H9 (cell line): Measurements from ENCODE around the gene ANKS1B. TPM values are rescaled to one million over a fixed set of nuclear protein-coding genes. Genes with fewer than 3 reads are reported as not detected.

Experiments
- DNase-seq: peaks from one replicate; pipeline ENCODE4 v3.0.0-alpha.2; 2017
- H2AFZ ChIP-seq: one replicate; pipeline ENCODE4 v1.6.1; 2013; ENCODE audit warnings: mild to moderate bottlenecking, low read length, control low read depth, moderate library complexity
- H2AK5ac ChIP-seq: 2 replicates; pipeline ENCODE4 v1.6.1; 2013; ENCODE audit warnings: low read length, control low read depth, mixed read lengths; ENCODE audit not compliant: insufficient read length
- H2BK120ac ChIP-seq: one replicate; pipeline ENCODE4 v1.6.1; 2013; ENCODE audit warnings: low read depth, mild to moderate bottlenecking, low read length, control low read depth, inconsistent platforms; ENCODE audit not compliant: poor library complexity, severe bottlenecking
- H2BK12ac ChIP-seq: 2 replicates; pipeline ENCODE4 v1.6.1; 2013; ENCODE audit warnings: low read length, control low read depth, mixed read lengths, low read depth; ENCODE audit not compliant: insufficient read length
- H2BK15ac ChIP-seq: 2 replicates; pipeline ENCODE4 v1.6.1; 2013; ENCODE audit warnings: low read depth, low read length, control low read depth
- H2BK20ac ChIP-seq: one replicate; pipeline ENCODE4 v1.6.1; 2013; ENCODE audit warnings: low read depth, mild to moderate bottlenecking, low read length, control low read depth, inconsistent platforms; ENCODE audit not compliant: poor library complexity, severe bottlenecking
- H2BK5ac ChIP-seq: 2 replicates; pipeline ENCODE4 v1.6.1; 2013; ENCODE audit warnings: low read length, control low read depth, mixed read lengths; ENCODE audit not compliant: insufficient read length
- H3K14ac ChIP-seq: 2 replicates; pipeline ENCODE4 v1.6.1; 2013; ENCODE audit warnings: low read length, control low read depth; ENCODE audit not compliant: insufficient read depth
- H3K18ac ChIP-seq: 2 replicates; pipeline ENCODE4 v1.6.1; 2013; ENCODE audit warnings: low read depth, mild to moderate bottlenecking, mixed read lengths, low read length, control low read depth; ENCODE audit not compliant: insufficient read length
- H3K23ac ChIP-seq: 2 replicates; pipeline ENCODE4 v1.6.1; 2013; ENCODE audit warnings: low read length, control low read depth, mixed read lengths, low read depth; ENCODE audit not compliant: insufficient read length
- H3K23me2 ChIP-seq: 2 replicates; pipeline ENCODE4 v1.6.1; 2013; ENCODE audit warnings: low read depth, mild to moderate bottlenecking, mixed read lengths, low read length, control low read depth; ENCODE audit not compliant: insufficient read length, poor library complexity, severe bottlenecking
- H3K27ac ChIP-seq: 2 replicates; pipeline ENCODE4 v1.5.1; 2013; ENCODE audit warnings: low read length, control low read depth, mixed read lengths, low read depth; ENCODE audit not compliant: insufficient read length
- H3K27me3 ChIP-seq: 2 replicates; pipeline ENCODE4 v1.6.1; 2013; ENCODE audit warnings: low read length, control low read depth, inconsistent platforms; ENCODE audit not compliant: insufficient read depth
- H3K4ac ChIP-seq: 2 replicates; pipeline ENCODE4 v1.6.1; 2013; ENCODE audit warnings: low read depth, mild to moderate bottlenecking, control low read depth, inconsistent platforms, low read length, moderate library complexity
- H3K4me1 ChIP-seq: 2 replicates; pipeline ENCODE4 v1.6.1; 2013; ENCODE audit warnings: low read length, control low read depth, inconsistent platforms; ENCODE audit not compliant: insufficient read depth
- H3K4me2 ChIP-seq: 2 replicates; pipeline ENCODE4 v1.6.1; 2013; ENCODE audit warnings: low read length, control low read depth, mixed read lengths; ENCODE audit not compliant: insufficient read length, insufficient read depth
- H3K56ac ChIP-seq: 2 replicates; pipeline ENCODE4 v1.6.1; 2013; ENCODE audit warnings: low read depth, mild to moderate bottlenecking, mixed read lengths, low read length, control low read depth; ENCODE audit not compliant: insufficient read length
- H3K79me1 ChIP-seq: 2 replicates; pipeline ENCODE4 v1.6.1; 2013; ENCODE audit warnings: low read depth, mild to moderate bottlenecking, moderate library complexity, low read length, control low read depth, inconsistent platforms; ENCODE audit not compliant: insufficient read depth, poor library complexity, severe bottlenecking
- H3K79me2 ChIP-seq: 2 replicates; pipeline ENCODE4 v1.6.1; 2013; ENCODE audit warnings: low read length, control low read depth, inconsistent platforms; ENCODE audit not compliant: insufficient read depth
- H3K9ac ChIP-seq: 2 replicates; pipeline ENCODE4 v1.6.1; 2013; ENCODE audit warnings: low read length, control low read depth, mixed read lengths; ENCODE audit not compliant: insufficient read length; ENCODE audit errors: extremely low read depth
- H3K9me3 ChIP-seq: one replicate; pipeline ENCODE4 v1.6.1; 2013; ENCODE audit warnings: low read depth, low read length, inconsistent platforms; ENCODE audit not compliant: control insufficient read depth
- H3T11ph ChIP-seq: one replicate; pipeline ENCODE4 v1.6.1; 2013; ENCODE audit warnings: mild to moderate bottlenecking, low read length, control low read depth, inconsistent platforms
- H4K20me1 ChIP-seq: one replicate; pipeline ENCODE4 v1.6.1; 2013; ENCODE audit not compliant: control insufficient read depth, insufficient read length, insufficient read depth
- H4K5ac ChIP-seq: 2 replicates; pipeline ENCODE4 v1.6.1; 2013; ENCODE audit warnings: low read depth, mild to moderate bottlenecking, mixed read lengths, low read length, control low read depth; ENCODE audit not compliant: insufficient read length
- H4K8ac ChIP-seq: replicated peaks from 2 replicates; pipeline ENCODE4 v1.6.1; 2013; ENCODE audit warnings: low read length, control low read depth, mixed read lengths, low read depth; ENCODE audit not compliant: insufficient read length
- H4K91ac ChIP-seq: 2 replicates; pipeline ENCODE4 v1.6.1; 2013; ENCODE audit warnings: low read depth, mild to moderate bottlenecking, moderate library complexity, mixed read lengths, low read length, control low read depth; ENCODE audit not compliant: insufficient read length
- H3K27ac Mint-ChIP-seq, 3 experiments: 2 replicates in 2 of 3; 3 replicates in 1 of 3; pipeline ENCODE4 v1.8.0; 2020 to 2021; ENCODE audit warnings: mixed read lengths in 3 of 3, mild to moderate bottlenecking in 1 of 3, moderate library complexity in 1 of 3
- H3K27me3 Mint-ChIP-seq: 2 replicates; pipeline ENCODE4 v1.8.0; 2021; ENCODE audit warnings: low read depth, mild to moderate bottlenecking, moderate library complexity, mixed read lengths
- H3K36me3 Mint-ChIP-seq, 3 experiments: 2 replicates in 2 of 3; 3 replicates in 1 of 3; pipeline ENCODE4 v1.8.0; 2020 to 2021; ENCODE audit warnings: low read depth in 3 of 3, mixed read lengths in 3 of 3; ENCODE audit not compliant: insufficient read depth in 1 of 3
- H3K4me1 Mint-ChIP-seq, 2 experiments: 2 replicates each; pipeline ENCODE4 v1.8.0; 2020; ENCODE audit warnings: mixed read lengths in 2 of 2
- H3K4me3 Mint-ChIP-seq, 2 experiments: 2 replicates in 1 of 2; 3 replicates in 1 of 2; pipeline ENCODE4 v1.8.0; 2020 to 2021; ENCODE audit warnings: mild to moderate bottlenecking in 2 of 2, mixed read lengths in 2 of 2, moderate library complexity in 1 of 2
- H3K9me3 Mint-ChIP-seq, 2 experiments: 2 replicates in 1 of 2; 3 replicates in 1 of 2; pipeline ENCODE4 v1.8.0; 2020; ENCODE audit warnings: mild to moderate bottlenecking in 2 of 2, mixed read lengths in 2 of 2, moderate library complexity in 1 of 2
- CTCF ChIP-seq: fragments of 200-600 bp; sonication (generic); conservative IDR thresholded peaks from 3 replicates; pipeline ENCODE4 v1.8.0; 2021; ENCODE audit warnings: antibody characterized with exemption, mild to moderate bottlenecking
- WGBS: extraction: QIAGEN DNeasy Blood & Tissue Kit; methylation state at CpG from one replicate; pipeline ENCODE4 v1.1.7; 2013; ENCODE audit warnings: missing lambda C conversion rate, low lambda C conversion rate, mixed read lengths; ENCODE audit not compliant: insufficient read length; ENCODE audit errors: extremely low coverage; 5-methylcytosine and 5-hydroxymethylcytosine counted together
- total RNA-seq: library from RNA; stranded (reverse); gene quantifications from 2 replicates; pipeline ENCODE4 v1.2.1, GENCODE V29; 2021

ANKS1B gene
- total RNA-seq, 1 experiment from 2014 or later: 4.1 TPM

GRCh38 chr12:99057670-99058069 is 927.1 kb downstream of the ANKS1B start:
- no peak overlapping the region for H3T11ph ChIP-seq
- H3K27ac Mint-ChIP-seq: no peak overlapping the region

More at GRCh38 chr12:99057670-99058069, 927.1 kb downstream of the ANKS1B start:
- no peak overlapping the region for H2BK15ac ChIP-seq
- H3K4me3 Mint-ChIP-seq: no peak overlapping the region
- H3K79me2 ChIP-seq: no peaks in the 10 kb centered on the region
- no peak for DNase-seq
- H3K27ac ChIP-seq: no peak overlapping the region
- no peak overlapping the region for H2BK20ac ChIP-seq
- peaks cover 3% of the 10 kb centered on the region; the same call in 1 of the 2 replicates for H3K4me1 ChIP-seq
- H4K91ac ChIP-seq: no peak overlapping the region
- H3K14ac ChIP-seq: no peak overlapping the region
- TF ChIP-seq CTCF: no peak
- no peak overlapping the region for H4K5ac ChIP-seq
- no peak overlapping the region for H3K4me2 ChIP-seq
- no peak overlapping the region for H2AK5ac ChIP-seq
- H3K9ac ChIP-seq: no peak overlapping the region
- no CpG with 5 or more reads among the region's 5 CpGs for WGBS
- H3K18ac ChIP-seq: no peak overlapping the region
- H3K4ac ChIP-seq: no peak overlapping the region
- no peaks in the 10 kb centered on the region for H3K9me3 ChIP-seq
- no peaks in the 10 kb centered on the region for H3K79me1 ChIP-seq
- H3K23ac ChIP-seq: no peak overlapping the region
- no peaks in the 10 kb centered on the region for H3K27me3 ChIP-seq
- no peaks in the 10 kb centered on the region for H4K20me1 ChIP-seq
- H3K56ac ChIP-seq: no peak overlapping the region
- H2BK120ac ChIP-seq: no peak overlapping the region
- H4K8ac ChIP-seq: no peak overlapping the region
- H2AFZ ChIP-seq: no peak overlapping the region
- peaks cover 2 to 3% of the 10 kb centered on the region in 2 experiments; a peak in 2 of 4 replicates for H3K4me1 Mint-ChIP-seq
- no peaks in the 10 kb centered on the region for H3K36me3 Mint-ChIP-seq
- H3K9me3 Mint-ChIP-seq: no peaks in the 10 kb centered on the region
- no peaks in the 10 kb centered on the region for H3K23me2 ChIP-seq
- no peak overlapping the region for H2BK12ac ChIP-seq
- H2BK5ac ChIP-seq: no peak overlapping the region
- H3K27me3 Mint-ChIP-seq: no peaks in the 10 kb centered on the region
